Measurements from ENCODE around the gene PITPNC1. TPM values are rescaled to one million over a fixed set of nuclear protein-coding genes. Genes with fewer than 3 reads are reported as not detected.

PITPNC1 gene
- total RNA-seq, 1 experiment from 2014 or later, result 35.5 TPM

- ChIA-PET POLR2A (ENCODE audit: low non-redundant PET) (no interaction called here), CTCF (no interaction called here)
- Histone ChIP-seq H3K9me3 (ENCODE audit: low read depth, low read length, poor library complexity, severe bottlenecking) (no peaks in the 10 kb centered on the region), H3K4me3 (ENCODE audit: low read depth, low read length, poor library complexity, severe bottlenecking) (no peak overlapping the region), H3K4me1 (ENCODE audit: insufficient read depth, low read length, poor library complexity, severe bottlenecking) (no peaks in the 10 kb centered on the region), H3K36me3 (ENCODE audit: insufficient read depth, low read length, poor library complexity, severe bottlenecking) (no peaks in the 10 kb centered on the region), H3K27me3 (replicated peaks; ENCODE audit: insufficient read depth, low read depth, low read length, poor library complexity) (no peaks in the 10 kb centered on the region), H3K27ac (ENCODE audit: low read depth, low read length, poor library complexity, severe bottlenecking) (no peak overlapping the region)
- DNase-seq (ENCODE audit: low spot score), result no peak
- intact Hi-C loops (cut with micrococcal nuclease; ENCODE audit: unreplicated experiment), result no loop called here
- TF ChIP-seq, protein P1, sequence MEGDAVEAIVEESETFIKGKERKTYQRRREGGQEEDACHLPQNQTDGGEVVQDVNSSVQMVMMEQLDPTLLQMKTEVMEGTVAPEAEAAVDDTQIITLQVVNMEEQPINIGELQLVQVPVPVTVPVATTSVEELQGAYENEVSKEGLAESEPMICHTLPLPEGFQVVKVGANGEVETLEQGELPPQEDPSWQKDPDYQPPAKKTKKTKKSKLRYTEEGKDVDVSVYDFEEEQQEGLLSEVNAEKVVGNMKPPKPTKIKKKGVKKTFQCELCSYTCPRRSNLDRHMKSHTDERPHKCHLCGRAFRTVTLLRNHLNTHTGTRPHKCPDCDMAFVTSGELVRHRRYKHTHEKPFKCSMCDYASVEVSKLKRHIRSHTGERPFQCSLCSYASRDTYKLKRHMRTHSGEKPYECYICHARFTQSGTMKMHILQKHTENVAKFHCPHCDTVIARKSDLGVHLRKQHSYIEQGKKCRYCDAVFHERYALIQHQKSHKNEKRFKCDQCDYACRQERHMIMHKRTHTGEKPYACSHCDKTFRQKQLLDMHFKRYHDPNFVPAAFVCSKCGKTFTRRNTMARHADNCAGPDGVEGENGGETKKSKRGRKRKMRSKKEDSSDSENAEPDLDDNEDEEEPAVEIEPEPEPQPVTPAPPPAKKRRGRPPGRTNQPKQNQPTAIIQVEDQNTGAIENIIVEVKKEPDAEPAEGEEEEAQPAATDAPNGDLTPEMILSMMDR (conservative IDR thresholded peaks at IDR 0.05; ENCODE audit: low read depth, low read length), result no peak
- no peak for TF ChIP-seq EZH2 (IDR thresholded peaks at IDR 0.05; ENCODE audit: borderline replicate concordance, low read depth, low read length, poor library complexity, severe bottlenecking)
- no TSS peak for BruUV-seq (replicated peaks)
Observed at GRCh38 chr17:67546578-67547527, 169.8 kb downstream of the PITPNC1 start.

DNA sequence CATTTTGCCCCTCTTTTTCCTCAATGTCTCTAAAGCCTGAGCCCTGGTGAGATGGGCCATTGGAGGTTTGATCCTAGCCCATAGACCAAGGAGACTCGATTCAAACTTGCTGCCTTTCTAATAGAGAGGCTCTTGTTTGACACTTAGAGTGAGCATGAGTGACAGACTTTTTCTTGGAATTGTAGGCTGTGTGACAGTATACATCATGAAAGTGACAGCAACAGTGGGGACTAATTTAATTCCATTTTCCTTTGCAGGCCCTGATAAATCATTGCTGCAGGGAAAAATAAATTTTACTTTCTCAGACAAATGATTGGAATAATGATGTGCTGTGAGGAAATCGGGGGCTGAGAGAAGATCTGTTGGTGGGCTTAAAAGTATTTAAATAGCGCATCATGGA lies 171.6 kb downstream of the PITPNC1 start:
- Histone ChIP-seq H3K4me3 (ENCODE audit: low read depth, low read length, poor library complexity, severe bottlenecking) (no peak overlapping the region), H3K36me3 (ENCODE audit: insufficient read depth, low read length, poor library complexity, severe bottlenecking) (no peaks in the 10 kb centered on the region), H3K27me3 (replicated peaks; ENCODE audit: insufficient read depth, low read depth, low read length, poor library complexity) (no peaks in the 10 kb centered on the region), H3K9me3 (ENCODE audit: low read depth, low read length, poor library complexity, severe bottlenecking) (no peaks in the 10 kb centered on the region), H3K27ac (ENCODE audit: low read depth, low read length, poor library complexity, severe bottlenecking) (no peak overlapping the region), H3K4me1 (ENCODE audit: insufficient read depth, low read length, poor library complexity, severe bottlenecking) (no peaks in the 10 kb centered on the region)
- intact Hi-C loops (cut with micrococcal nuclease; ENCODE audit: unreplicated experiment), result no loop called here
- CTCF ChIA-PET, result no interaction called here
- POLR2A ChIA-PET (ENCODE audit: low non-redundant PET), result no interaction called here
- no peak for TF ChIP-seq EZH2 (IDR thresholded peaks at IDR 0.05; ENCODE audit: borderline replicate concordance, low read depth, low read length, poor library complexity, severe bottlenecking)
- TF ChIP-seq, protein P1 (conservative IDR thresholded peaks at IDR 0.05; ENCODE audit: low read depth, low read length), result no peak
- no TSS peak for BruUV-seq (replicated peaks)
- no peak for DNase-seq (ENCODE audit: low spot score)

- POLR2A ChIA-PET (ENCODE audit: low non-redundant PET), result no interaction called here
- intact Hi-C loops (cut with micrococcal nuclease; ENCODE audit: unreplicated experiment), result no loop called here
- H3K9me3 ChIP-seq (ENCODE audit: low read depth, low read length, poor library complexity, severe bottlenecking), result no peaks in the 10 kb centered on the region
- CTCF ChIA-PET, result no interaction called here
- H3K4me3 ChIP-seq (ENCODE audit: low read depth, low read length, poor library complexity, severe bottlenecking), result no peak overlapping the region
- H3K4me1 ChIP-seq (ENCODE audit: insufficient read depth, low read length, poor library complexity, severe bottlenecking), result no peaks in the 10 kb centered on the region
- no TSS peak for BruUV-seq (replicated peaks)
- TF ChIP-seq, protein P1 (conservative IDR thresholded peaks at IDR 0.05; ENCODE audit: low read depth, low read length), result no peak
- no peak for TF ChIP-seq EZH2 (IDR thresholded peaks at IDR 0.05; ENCODE audit: borderline replicate concordance, low read depth, low read length, poor library complexity, severe bottlenecking)
- DNase-seq (ENCODE audit: low spot score), result peak; percentile 14
- H3K27me3 ChIP-seq (replicated peaks; ENCODE audit: insufficient read depth, low read depth, low read length, poor library complexity), result no peaks in the 10 kb centered on the region
- H3K36me3 ChIP-seq (ENCODE audit: insufficient read depth, low read length, poor library complexity, severe bottlenecking), result no peaks in the 10 kb centered on the region
- H3K27ac ChIP-seq (ENCODE audit: low read depth, low read length, poor library complexity, severe bottlenecking), result no peak overlapping the region
Observed at GRCh38 chr17:67549820-67550219, 172.7 kb downstream of the PITPNC1 start.

All from A673 (cell line).